KBM-7 (cell line): ENCODE measurements around the gene IRX4.

ENCODE experiments used
- DNase-seq: peaks from one replicate; pipeline ENCODE4 v3.0.0-alpha.2; 2015
- in situ Hi-C: fragments of 300-500 bp; cut with MboI; formaldehyde crosslinking; loops from 2 replicates; pipeline ENCODE4 v1.14.3; 2020; ENCODE audit warnings: low sequenced_read_pairs, low pct_unique_long_range_greater_than_20kb, mixed read lengths

Gene IRX4

GRCh38 chr5:1916041-1917001 lies 33.6 kb upstream of the IRX4 start:
- in situ Hi-C loops: no loop called here
- DNase-seq: no peak

- DNase-seq: no peak
- in situ Hi-C loops: no loop called here
Observed at GRCh38 chr5:1915316-1915715, 32.6 kb upstream of the IRX4 start.

- no peak for DNase-seq
- in situ Hi-C loops: no loop called here
Observed at GRCh38 chr5:1914471-1914870, 31.7 kb upstream of the IRX4 start.

- in situ Hi-C loops: no loop called here
- no peak for DNase-seq
Observed at GRCh38 chr5:1913578-1913977, 30.9 kb upstream of the IRX4 start.

- no peak for DNase-seq
- in situ Hi-C loops: no loop called here
Observed at GRCh38 chr5:1912951-1913565, 30.3 kb upstream of the IRX4 start.

GRCh38 chr5:1911773-1912235 lies 29.1 kb upstream of the IRX4 start:
- in situ Hi-C loops: no loop called here

GRCh38 chr5:1910861-1911772 lies 28.4 kb upstream of the IRX4 start:
- no peak for DNase-seq
- in situ Hi-C loops: no loop called here

More at GRCh38 chr5:1911773-1912235, 29.1 kb upstream of the IRX4 start:
- no peak for DNase-seq

GRCh38 chr5:1910081-1910760 lies 27.5 kb upstream of the IRX4 start:
- in situ Hi-C loops: no loop called here
- DNase-seq: no peak

GRCh38 chr5:1909346-1909985 lies 26.7 kb upstream of the IRX4 start:
- in situ Hi-C loops: no loop called here
- no peak for DNase-seq

GRCh38 chr5:1908931-1909330 lies 26.2 kb upstream of the IRX4 start:
- DNase-seq: no peak
- in situ Hi-C loops: no loop called here

GRCh38 chr5:1907616-1908015 lies 24.9 kb upstream of the IRX4 start:
- in situ Hi-C loops: no loop called here
- DNase-seq: no peak

GRCh38 chr5:1905108-1905507 lies 22.4 kb upstream of the IRX4 start:
- in situ Hi-C loops: no loop called here
- DNase-seq: no peak

GRCh38 chr5:1901983-1902382 lies 19.3 kb upstream of the IRX4 start:
- DNase-seq: no peak
- in situ Hi-C loops: no loop called here

- in situ Hi-C loops: no loop called here
- no peak for DNase-seq
Observed at GRCh38 chr5:1901061-1901460, 18.3 kb upstream of the IRX4 start.

GRCh38 chr5:1899201-1899600 lies 16.5 kb upstream of the IRX4 start:
- in situ Hi-C loops: no loop called here
- no peak for DNase-seq

- DNase-seq: no peak
- in situ Hi-C loops: no loop called here
Observed at GRCh38 chr5:1897816-1898450, 15.2 kb upstream of the IRX4 start.

- DNase-seq: no peak
- in situ Hi-C loops: no loop called here
Observed at GRCh38 chr5:1897386-1897785, 14.7 kb upstream of the IRX4 start.
